Activated CD4-positive, CD25-positive, alpha-beta regulatory T cell treated with anti-CD3 and anti-CD28 coated beads, Interleukin-2, amount 50 U/mL, for 72 hours (primary cell): ENCODE measurements around the gene AGT.

Experiments used
- DNase-seq: peaks from one replicate; pipeline ENCODE4 v3.0.0; 2021

The AGT gene

GRCh38 chr1:230713915-230714764 is at the start of gene AGT:
TSS of gene AGT (minus strand) at chr1:230714122. CDS start at chr1:230710823, 3,299 bp downstream.
- no peak for DNase-seq

- no peak for DNase-seq
These were observed 47.7 kb upstream of the AGT start for GRCh38 chr1:230761443-230762167.

GRCh38 chr1:230760360-230760827 is 46.5 kb upstream of the AGT start:
- no peak for DNase-seq

- DNase-seq, result no peak
These were observed 45.6 kb upstream of the AGT start for GRCh38 chr1:230759369-230760065.

GRCh38 chr1:230758709-230759368 is 44.9 kb upstream of the AGT start:
- no peak for DNase-seq

GRCh38 chr1:230757856-230758708 is 44.2 kb upstream of the AGT start:
- DNase-seq, result no peak

GRCh38 chr1:230754796-230755195 is 40.9 kb upstream of the AGT start:
- no peak for DNase-seq

- DNase-seq, result peak; percentile 56
These were observed 39.8 kb upstream of the AGT start for GRCh38 chr1:230753586-230754251.

- DNase-seq, result no peak
These were observed 39.3 kb upstream of the AGT start for GRCh38 chr1:230753191-230753585.

- no peak for DNase-seq
These were observed 38.5 kb upstream of the AGT start for GRCh38 chr1:230752407-230752806.

- no peak for DNase-seq
These were observed 37.2 kb upstream of the AGT start for GRCh38 chr1:230750986-230751625.

- DNase-seq, result no peak
These were observed 36.7 kb upstream of the AGT start for GRCh38 chr1:230750576-230750975.

- no peak for DNase-seq
These were observed 35.7 kb upstream of the AGT start for GRCh38 chr1:230749635-230750034.

- no peak for DNase-seq
These were observed 35.2 kb upstream of the AGT start for GRCh38 chr1:230749150-230749549.

- DNase-seq, result no peak
These were observed 34.2 kb upstream of the AGT start for GRCh38 chr1:230747890-230748800.

- DNase-seq, result no peak
These were observed 33.3 kb upstream of the AGT start, which contains the start of gene CAPN9 for GRCh38 chr1:230747127-230747730. TSS of gene CAPN9 (plus strand) at chr1:230747388. CDS start at chr1:230747497, 109 bp downstream.

GRCh38 chr1:230746617-230747016 is 32.7 kb upstream of the AGT start:
- no peak for DNase-seq

GRCh38 chr1:230745071-230745470 is 31.1 kb upstream of the AGT start:
- DNase-seq, result no peak

- DNase-seq, result no peak
These were observed 30.5 kb upstream of the AGT start for GRCh38 chr1:230744382-230744781.
